OCI-LY1 (cell line): ENCODE measurements around the gene ATP6V1G2.

ENCODE experiments used
- H2AFZ ChIP-seq: fragments of 200-600 bp; sonication (generic), shearing (Covaris generic); 2 replicates; pipeline ENCODE4 v1.6.0; 2014; ENCODE audit warnings: antibody characterized with exemption, mild to moderate bottlenecking, low read length
- H3F3A ChIP-seq: fragments of 200-600 bp; sonication (generic), shearing (Covaris generic); 2 replicates; pipeline ENCODE4 v1.6.0; 2014; ENCODE audit warnings: mild to moderate bottlenecking, antibody characterized with exemption, low read length, moderate library complexity; ENCODE audit not compliant: insufficient read depth
- H3K27ac ChIP-seq: fragments of 200-600 bp; sonication (generic); 2 replicates; pipeline ENCODE4 v1.5.1; 2014; ENCODE audit warnings: low read length, mixed run types, mild to moderate bottlenecking, low read depth; ENCODE audit not compliant: poor library complexity, severe bottlenecking
- H3K27me3 ChIP-seq: fragments of 200-600 bp; sonication (generic); 2 replicates; pipeline ENCODE4 v1.6.0; 2014; ENCODE audit warnings: antibody characterized with exemption, mild to moderate bottlenecking, low read length, moderate library complexity; ENCODE audit not compliant: insufficient read depth
- H3K36me3 ChIP-seq: fragments of 200-600 bp; sonication (generic); 2 replicates; pipeline ENCODE4 v1.6.1; 2014; ENCODE audit warnings: mild to moderate bottlenecking, antibody characterized with exemption, low read length, moderate library complexity, mixed read lengths; ENCODE audit not compliant: insufficient read depth
- H3K4me1 ChIP-seq: fragments of 200-600 bp; sonication (generic); 2 replicates; pipeline ENCODE4 v1.5.1; 2014; ENCODE audit warnings: mild to moderate bottlenecking, low read length, moderate library complexity; ENCODE audit not compliant: insufficient read depth, severe bottlenecking
- H3K4me2 ChIP-seq: fragments of 200-600 bp; sonication (generic), shearing (Covaris generic); 2 replicates; pipeline ENCODE4 v1.6.1; 2014; ENCODE audit warnings: low read length
- H3K4me3 ChIP-seq: fragments of 200-600 bp; sonication (generic); 2 replicates; pipeline ENCODE4 v1.5.1; 2014; ENCODE audit warnings: low read length, low read depth, mild to moderate bottlenecking, mixed read lengths; ENCODE audit not compliant: poor library complexity, severe bottlenecking
- H3K79me2 ChIP-seq: fragments of 200-600 bp; shearing (Covaris generic); 2 replicates; pipeline ENCODE4 v1.6.1; 2016; ENCODE audit warnings: mixed run types, low read length, mixed read lengths; ENCODE audit not compliant: insufficient read depth
- H3K9ac ChIP-seq: fragments of 200-600 bp; sonication (generic), shearing (Covaris generic); 2 replicates; pipeline ENCODE4 v1.6.1; 2014; ENCODE audit warnings: mild to moderate bottlenecking, low read length, mixed read lengths
- H3K9me2 ChIP-seq: fragments of 200-600 bp; sonication (generic), shearing (Covaris generic); 2 replicates; pipeline ENCODE4 v1.6.1; 2014; ENCODE audit warnings: low read depth, mild to moderate bottlenecking, low read length, mixed read lengths
- H3K9me3 ChIP-seq: fragments of 200-600 bp; shearing (Covaris generic); 2 replicates; pipeline ENCODE4 v1.6.1; 2014; ENCODE audit warnings: low read length, mixed read lengths
- H4K20me1 ChIP-seq: fragments of 200-600 bp; sonication (generic), shearing (Covaris generic); 2 replicates; pipeline ENCODE4 v1.6.0; 2016; ENCODE audit warnings: mild to moderate bottlenecking, low read length; ENCODE audit not compliant: insufficient read depth
- EZH2 ChIP-seq: fragments of 200-600 bp; sonication (generic), shearing (Covaris generic); IDR thresholded peaks from 2 replicates; pipeline ENCODE4 v1.8.0; 2017; ENCODE audit warnings: borderline replicate concordance, mixed run types, mild to moderate bottlenecking, antibody characterized with exemption, low read length, moderate library complexity, mixed read lengths
- TF ChIP-seq, protein P1 (sequence below): fragments of 200-600 bp; sonication (generic), shearing (Covaris generic); IDR thresholded peaks from 2 replicates; pipeline ENCODE4 v1.5.1; 2017; ENCODE audit warnings: mild to moderate bottlenecking, antibody characterized with exemption, low read length, moderate library complexity, mixed read lengths

The ATP6V1G2 gene

DNA sequence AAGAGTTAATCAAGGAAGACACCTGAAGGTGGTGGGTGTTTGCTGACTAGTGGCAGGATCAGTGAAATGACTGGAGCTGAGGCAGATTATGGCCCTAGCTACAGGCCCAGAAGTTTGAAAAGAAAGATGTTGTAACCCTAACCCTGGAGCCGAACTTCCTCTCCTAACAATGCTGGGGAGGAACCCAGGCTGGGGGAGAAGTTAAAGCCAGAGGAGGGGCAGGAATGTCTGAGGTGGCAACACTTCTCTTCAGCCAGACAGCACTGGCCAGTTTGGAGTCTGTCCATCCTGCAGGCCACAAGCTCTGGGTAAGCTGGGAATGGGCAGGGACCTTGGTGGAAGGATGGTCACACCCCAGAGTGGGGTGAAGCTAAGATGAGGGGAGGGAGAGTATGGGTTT is 39.6 kb upstream of the ATP6V1G2 start, which contains the start of gene LST1:
Gene LST1, plus strand, starts transcription at position 270 of the 400 bp plus-strand sequence. CDS start 1,023 bp downstream, outside the sequence.
- Histone ChIP-seq H3F3A (no peaks in the 10 kb centered on the region), H3K4me1 (peaks cover 48% of the 10 kb centered on the region), H3K9me3 (no peaks in the 10 kb centered on the region), H2AFZ (no peak within 1 kb of the TSS), H3K9me2 (no peaks in the 10 kb centered on the region), H3K27ac (peak within 1 kb of the TSS; percentile 96), H3K27me3 (no peaks in the 10 kb centered on the region), H3K9ac (no peak within 1 kb of the TSS; the same call in 1 of the 2 replicates), H3K79me2 (no peaks in the 10 kb centered on the region), H3K4me3 (no peak within 1 kb of the TSS), H3K36me3 (no peaks in the 10 kb centered on the region), H3K4me2 (no peak within 1 kb of the TSS; the same call in 1 of the 2 replicates), H4K20me1 (no peaks in the 10 kb centered on the region)
- TF ChIP-seq EZH2 = no peak
- TF ChIP-seq, protein P1, sequence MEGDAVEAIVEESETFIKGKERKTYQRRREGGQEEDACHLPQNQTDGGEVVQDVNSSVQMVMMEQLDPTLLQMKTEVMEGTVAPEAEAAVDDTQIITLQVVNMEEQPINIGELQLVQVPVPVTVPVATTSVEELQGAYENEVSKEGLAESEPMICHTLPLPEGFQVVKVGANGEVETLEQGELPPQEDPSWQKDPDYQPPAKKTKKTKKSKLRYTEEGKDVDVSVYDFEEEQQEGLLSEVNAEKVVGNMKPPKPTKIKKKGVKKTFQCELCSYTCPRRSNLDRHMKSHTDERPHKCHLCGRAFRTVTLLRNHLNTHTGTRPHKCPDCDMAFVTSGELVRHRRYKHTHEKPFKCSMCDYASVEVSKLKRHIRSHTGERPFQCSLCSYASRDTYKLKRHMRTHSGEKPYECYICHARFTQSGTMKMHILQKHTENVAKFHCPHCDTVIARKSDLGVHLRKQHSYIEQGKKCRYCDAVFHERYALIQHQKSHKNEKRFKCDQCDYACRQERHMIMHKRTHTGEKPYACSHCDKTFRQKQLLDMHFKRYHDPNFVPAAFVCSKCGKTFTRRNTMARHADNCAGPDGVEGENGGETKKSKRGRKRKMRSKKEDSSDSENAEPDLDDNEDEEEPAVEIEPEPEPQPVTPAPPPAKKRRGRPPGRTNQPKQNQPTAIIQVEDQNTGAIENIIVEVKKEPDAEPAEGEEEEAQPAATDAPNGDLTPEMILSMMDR = no peak

DNA sequence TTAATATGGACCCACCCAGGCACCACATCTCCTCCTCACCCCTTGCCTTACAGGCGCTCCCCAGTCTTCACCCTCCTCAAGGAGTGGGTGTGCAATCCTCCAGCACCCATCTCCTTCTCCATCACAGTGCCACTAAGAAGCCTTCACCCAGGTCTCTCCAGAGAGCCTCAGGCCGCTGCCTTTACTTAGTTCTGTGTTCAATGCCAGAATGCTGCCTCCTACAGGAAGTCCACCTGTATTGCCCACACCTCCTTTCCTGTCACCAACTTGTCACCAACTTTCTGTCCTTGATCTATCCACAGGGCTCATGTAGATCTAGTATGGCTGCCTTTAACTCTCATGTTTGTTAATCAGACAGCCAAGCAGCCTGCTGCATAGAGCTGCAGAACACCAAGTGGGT is 39.1 kb upstream of the ATP6V1G2 start:
- no peaks in the 10 kb centered on the region for H3F3A ChIP-seq
- peak overlapping the region; percentile 96 for H3K27ac ChIP-seq
- H3K9me2 ChIP-seq = no peaks in the 10 kb centered on the region
- no peak for TF ChIP-seq EZH2
- TF ChIP-seq, protein P1 = peak; percentile 81
- no peak overlapping the region for H3K4me2 ChIP-seq
- no peaks in the 10 kb centered on the region for H4K20me1 ChIP-seq
- H3K9me3 ChIP-seq = no peaks in the 10 kb centered on the region
- H3K4me1 ChIP-seq = peaks cover 50% of the 10 kb centered on the region
- no peaks in the 10 kb centered on the region for H3K36me3 ChIP-seq
- H2AFZ ChIP-seq = no peak overlapping the region
- H3K27me3 ChIP-seq = no peaks in the 10 kb centered on the region
- no peak overlapping the region for H3K4me3 ChIP-seq
- H3K79me2 ChIP-seq = no peaks in the 10 kb centered on the region
- H3K9ac ChIP-seq = no peak overlapping the region; the same call in 1 of the 2 replicates

DNA sequence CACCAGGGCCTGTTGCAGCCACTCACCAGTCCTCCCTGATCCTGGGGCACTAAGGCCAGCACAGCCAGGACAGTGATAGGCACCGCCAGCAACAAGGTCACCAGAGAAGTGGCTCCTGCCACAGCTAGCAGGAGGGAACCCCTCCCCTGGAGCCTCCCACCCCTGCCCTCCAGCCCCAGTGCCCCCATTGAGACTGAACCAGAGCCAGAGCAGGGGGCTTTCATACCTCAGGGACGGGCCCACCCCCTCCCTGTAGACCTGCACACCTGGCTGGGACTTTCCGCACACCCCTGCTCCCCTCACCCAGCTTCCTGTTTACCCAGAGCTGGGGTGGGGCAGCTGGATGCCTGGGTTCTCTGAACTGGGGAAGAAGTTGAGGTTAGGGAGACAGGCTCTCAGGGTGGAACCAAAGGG is 35.8 kb upstream of the ATP6V1G2 start, which contains the start of gene LTB:
Gene LTB, minus strand, starts transcription at position 195 of the 414 bp plus-strand sequence. Its CDS starts 7 bp downstream, at position 188.
- TF ChIP-seq, protein P1 = 0 out of 2 replicates have a peak, but pooled peaks have one; percentile 4
- no peak for TF ChIP-seq EZH2
- Histone ChIP-seq H3K27me3 (no peaks in the 10 kb centered on the region), H3K4me3 (peak within 1 kb of the TSS; percentile 92), H3F3A (no peaks in the 10 kb centered on the region), H4K20me1 (no peaks in the 10 kb centered on the region), H3K4me1 (peaks cover 59% of the 10 kb centered on the region), H3K27ac (peak within 1 kb of the TSS; percentile 96), H3K9ac (peak within 1 kb of the TSS; percentile 88), H3K9me2 (no peaks in the 10 kb centered on the region), H3K4me2 (peak within 1 kb of the TSS; percentile 88), H3K9me3 (no peaks in the 10 kb centered on the region), H3K79me2 (no peaks in the 10 kb centered on the region), H3K36me3 (no peaks in the 10 kb centered on the region), H2AFZ (no peak within 1 kb of the TSS)
